Keratinocyte (primary cell): ENCODE measurements around the gene ATL2. TPM values are rescaled to one million over a fixed set of nuclear protein-coding genes. Genes with fewer than 3 reads are reported as not detected.

Experiments
- DNase-seq: peaks from one replicate; pipeline ENCODE4 v3.0.0-alpha.2; 2011; ENCODE audit warnings: low read depth, missing footprints, low spot score
- FAIRE-seq: peaks from 2 replicates; lab custom pipeline; 2011; peaks lifted over from hg19 to GRCh38; lab: Jason Lieb, UNC
- H2AFZ ChIP-seq: 2 replicates; pipeline ENCODE4 v1.6.0; 2012; ENCODE audit warnings: low read length, control low read depth, inconsistent platforms; ENCODE audit not compliant: control insufficient read depth
- H3K27ac ChIP-seq: 2 replicates; pipeline ENCODE4 v1.5.1; 2011; ENCODE audit warnings: low read length; ENCODE audit not compliant: control insufficient read depth, insufficient read depth
- H3K27me3 ChIP-seq: 3 replicates; pipeline ENCODE4 v1.6.0; 2011; ENCODE audit warnings: low read length; ENCODE audit not compliant: control insufficient read depth, insufficient read depth; ENCODE audit errors: extremely low read depth
- H3K36me3 ChIP-seq, 2 experiments: 2 replicates in 1 of 2; 3 replicates in 1 of 2; pipeline ENCODE4 v1.5.1; 2011; ENCODE audit warnings: low read length in 2 of 2, mild to moderate bottlenecking in 1 of 2; ENCODE audit not compliant: control insufficient read depth in 2 of 2, insufficient read depth in 2 of 2; ENCODE audit errors: extremely low read depth in 1 of 2
- H3K4me1 ChIP-seq: 3 replicates; pipeline ENCODE4 v1.5.1; 2011; ENCODE audit warnings: low read length; ENCODE audit not compliant: control insufficient read depth, insufficient read depth; ENCODE audit errors: extremely low read depth
- H3K4me2 ChIP-seq: 3 replicates; pipeline ENCODE4 v1.6.0; 2011; ENCODE audit warnings: low read depth, low read length; ENCODE audit not compliant: control insufficient read depth, insufficient read depth; ENCODE audit errors: extremely low read depth
- H3K4me3 ChIP-seq, 3 experiments: fragments of 200-600 bp in 1 of 3; sonication (generic) in 1 of 3; 2 replicates in 2 of 3; 3 replicates in 1 of 3; pipeline ENCODE4 v1.5.1; 2011 to 2016; ENCODE audit warnings: low read length in 3 of 3, mild to moderate bottlenecking in 3 of 3, control low read depth in 2 of 3, inconsistent platforms in 1 of 3, low read depth in 1 of 3, mixed read lengths in 1 of 3, mixed run types in 1 of 3, moderate library complexity in 1 of 3; ENCODE audit not compliant: control insufficient read depth in 2 of 3, insufficient read depth in 2 of 3; ENCODE audit errors: extremely low read depth in 1 of 3
- H3K79me2 ChIP-seq: 2 replicates; pipeline ENCODE4 v1.6.0; 2012; ENCODE audit warnings: low read length; ENCODE audit not compliant: control insufficient read depth, insufficient read depth
- H3K9ac ChIP-seq: 3 replicates; pipeline ENCODE4 v1.6.0; 2011; ENCODE audit warnings: low read length; ENCODE audit not compliant: control insufficient read depth, insufficient read depth; ENCODE audit errors: extremely low read depth
- H3K9me1 ChIP-seq: 3 replicates; pipeline ENCODE4 v1.6.0; 2011; ENCODE audit warnings: low read length; ENCODE audit not compliant: control insufficient read depth, insufficient read depth; ENCODE audit errors: extremely low read depth
- H3K9me3 ChIP-seq: 2 replicates; pipeline ENCODE4 v1.5.1; 2012; ENCODE audit warnings: low read depth, low read length; ENCODE audit not compliant: control insufficient read depth
- H4K20me1 ChIP-seq: 3 replicates; pipeline ENCODE4 v1.6.0; 2011; ENCODE audit warnings: low read length; ENCODE audit not compliant: control insufficient read depth, insufficient read depth; ENCODE audit errors: extremely low read depth
- EZH2 ChIP-seq: IDR thresholded peaks from one replicate; pipeline ENCODE4 v1.6.1; 2012; ENCODE audit warnings: inconsistent platforms, mild to moderate bottlenecking, low read length, moderate library complexity
- dilution Hi-C: fragments of 300-500 bp; cut with MboI; formaldehyde crosslinking; loops from one replicate; pipeline ENCODE4 v1.7.0; 2020; ENCODE audit warnings: low sequenced_read_pairs; ENCODE audit not compliant: extremely low pct_ligation_motif_present
- polyA plus RNA-seq, 5 experiments: library from polyadenylated mRNA; depleted of rRNA in 3 of 5; stranded (reverse) in 3 of 5; stranded (forward) in 1 of 5; unstranded in 1 of 5; fragments of >200 nt; gene quantifications; 1 replicate in 1 of 5; 2 replicates in 3 of 5; 3 replicates in 1 of 5; pipeline versions ENCODE4 v1.2.1 to v1.2.3, GENCODE V29; 2011 to 2012; ENCODE audit warnings: missing spikeins in 2 of 5, low read depth in 1 of 5, low replicate concordance in 1 of 5
- TF ChIP-seq, protein P1 (sequence below), 3 experiments: IDR thresholded peaks in 1 of 3; conservative IDR thresholded peaks in 1 of 3; optimal IDR thresholded peaks in 1 of 3; 2 replicates in 2 of 3; 3 replicates in 1 of 3; pipeline versions ENCODE3 to v1.5.1; 2011; ENCODE audit warnings: low read length in 3 of 3, mild to moderate bottlenecking in 3 of 3, moderate library complexity in 2 of 3, control low read depth in 1 of 3, inconsistent platforms in 1 of 3; ENCODE audit not compliant: insufficient read depth in 2 of 3; ENCODE audit errors: extremely low read depth in 1 of 3

Gene ATL2
- polyA plus RNA-seq, 1 donor (not counting 4 experiments of a cell fraction or from before 2014, with no cell fraction given), result 83.2 TPM

DNA sequence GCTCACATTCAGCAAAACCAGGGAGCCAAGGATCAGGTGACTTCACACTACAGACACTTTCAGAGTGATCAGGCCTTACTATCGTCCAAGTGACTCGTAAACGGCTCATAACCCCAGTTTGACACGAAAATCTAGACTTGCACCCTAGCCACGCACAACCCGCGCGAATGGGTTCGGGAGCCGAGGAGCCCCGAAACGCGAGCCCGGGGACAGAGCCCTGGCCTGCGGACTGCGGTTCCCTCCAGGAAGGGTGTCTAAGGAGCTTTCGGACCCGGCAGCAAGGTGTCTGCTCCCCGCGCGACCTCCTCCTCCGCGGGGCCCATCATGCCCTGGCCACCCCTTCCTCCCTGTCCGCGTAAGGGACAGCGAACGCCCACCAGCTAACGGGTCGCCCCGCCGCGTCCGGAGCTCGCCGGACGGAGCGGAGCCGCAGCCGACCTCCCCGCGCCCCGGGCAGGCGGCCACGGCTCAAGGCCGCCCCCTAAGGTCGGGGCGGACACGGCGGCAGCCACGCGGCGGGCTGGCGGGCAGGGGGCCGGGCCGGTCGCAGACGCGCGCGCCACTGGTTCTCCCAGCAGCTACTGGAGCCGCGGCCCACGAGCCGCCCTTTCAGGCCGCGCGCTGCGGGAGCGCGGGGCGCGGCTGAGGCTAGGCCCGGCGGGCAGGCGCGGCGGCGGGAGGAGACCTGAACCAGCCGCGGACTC is 575 bp downstream of the ATL2 start:
- Histone ChIP-seq H3K4me3 (peak overlapping the region; percentile 70 to 85 (median 83)), H4K20me1 (peaks cover 2% of the 10 kb centered on the region), H3K27ac (peak overlapping the region; percentile 92), H3K27me3 (no peaks in the 10 kb centered on the region), H3K4me2 (peak overlapping the region; percentile 91), H3K4me1 (peaks cover 19% of the 10 kb centered on the region), H2AFZ (peak overlapping the region; percentile 3), H3K9me3 (no peaks in the 10 kb centered on the region), H3K9me1 (no peaks in the 10 kb centered on the region), H3K36me3 (peaks cover 0 to 5% of the 10 kb centered on the region in 2 experiments), H3K9ac (peak overlapping the region; percentile 96), H3K79me2 (peaks cover 51% of the 10 kb centered on the region)
- FAIRE-seq, result no peak
- dilution Hi-C loops, result no loop called here
- no peak for DNase-seq
- no peak for TF ChIP-seq EZH2
- TF ChIP-seq, protein P1, sequence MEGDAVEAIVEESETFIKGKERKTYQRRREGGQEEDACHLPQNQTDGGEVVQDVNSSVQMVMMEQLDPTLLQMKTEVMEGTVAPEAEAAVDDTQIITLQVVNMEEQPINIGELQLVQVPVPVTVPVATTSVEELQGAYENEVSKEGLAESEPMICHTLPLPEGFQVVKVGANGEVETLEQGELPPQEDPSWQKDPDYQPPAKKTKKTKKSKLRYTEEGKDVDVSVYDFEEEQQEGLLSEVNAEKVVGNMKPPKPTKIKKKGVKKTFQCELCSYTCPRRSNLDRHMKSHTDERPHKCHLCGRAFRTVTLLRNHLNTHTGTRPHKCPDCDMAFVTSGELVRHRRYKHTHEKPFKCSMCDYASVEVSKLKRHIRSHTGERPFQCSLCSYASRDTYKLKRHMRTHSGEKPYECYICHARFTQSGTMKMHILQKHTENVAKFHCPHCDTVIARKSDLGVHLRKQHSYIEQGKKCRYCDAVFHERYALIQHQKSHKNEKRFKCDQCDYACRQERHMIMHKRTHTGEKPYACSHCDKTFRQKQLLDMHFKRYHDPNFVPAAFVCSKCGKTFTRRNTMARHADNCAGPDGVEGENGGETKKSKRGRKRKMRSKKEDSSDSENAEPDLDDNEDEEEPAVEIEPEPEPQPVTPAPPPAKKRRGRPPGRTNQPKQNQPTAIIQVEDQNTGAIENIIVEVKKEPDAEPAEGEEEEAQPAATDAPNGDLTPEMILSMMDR (optimal IDR thresholded peaks at IDR 0.05 in 1 of 3, IDR thresholded peaks at IDR 0.05 in 1 of 3, conservative IDR thresholded peaks at IDR 0.05 in 1 of 3; ENCODE audit: extremely low read depth in 1 of 3, insufficient read depth in 2 of 3, low read length in 3 of 3), result peak in 2 of 3 experiments; percentile 9 to 75

DNA sequence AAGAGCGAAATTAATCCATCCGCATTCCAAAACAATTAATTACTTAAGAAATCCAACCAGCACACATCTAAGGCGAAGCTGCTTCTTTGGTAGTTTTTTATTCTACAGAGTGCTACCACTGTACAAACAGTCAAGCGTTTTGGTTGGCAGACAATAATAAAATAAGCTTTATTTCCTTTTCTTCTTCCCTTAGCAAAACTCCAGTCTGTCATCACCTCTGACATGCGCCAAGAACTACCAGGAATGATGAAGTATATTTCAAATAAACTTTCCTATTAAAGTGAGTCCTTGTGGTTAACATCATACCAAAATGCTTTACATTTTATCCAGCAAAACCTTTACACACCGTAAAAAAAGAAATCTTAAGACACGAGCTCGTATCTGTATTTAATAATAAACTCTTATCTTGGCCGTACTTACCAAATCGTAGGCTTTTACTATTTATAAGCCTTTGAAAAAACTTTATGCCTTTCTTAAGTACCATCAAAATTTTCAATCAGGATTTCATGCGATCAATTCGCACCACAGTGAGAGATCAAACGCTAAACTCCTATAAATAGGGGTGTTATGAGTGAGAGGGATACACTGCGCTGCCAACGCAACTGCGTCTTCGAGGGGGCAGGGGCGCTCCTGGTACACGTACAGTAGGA is 1.3 kb downstream of the ATL2 start:
- H3K9me1 ChIP-seq, result no peaks in the 10 kb centered on the region
- dilution Hi-C loops, result no loop called here
- H3K27ac ChIP-seq, result peak overlapping the region; percentile 92
- DNase-seq (no peak), FAIRE-seq (peak; percentile 46)
- H3K4me3 ChIP-seq, result peak overlapping the region; percentile 70 to 85 (median 83)
- peak overlapping the region; percentile 91 for H3K4me2 ChIP-seq
- H4K20me1 ChIP-seq, result peaks cover 2% of the 10 kb centered on the region
- no peak for TF ChIP-seq EZH2
- TF ChIP-seq, protein P1 (optimal IDR thresholded peaks at IDR 0.05 in 1 of 3, IDR thresholded peaks at IDR 0.05 in 1 of 3, conservative IDR thresholded peaks at IDR 0.05 in 1 of 3; ENCODE audit: extremely low read depth in 1 of 3, insufficient read depth in 2 of 3, low read length in 3 of 3), result peak in 1 of 3 experiments; percentile 54
- no peaks in the 10 kb centered on the region for H3K27me3 ChIP-seq
- peak overlapping the region; percentile 96 for H3K9ac ChIP-seq
- H3K4me1 ChIP-seq, result peaks cover 15% of the 10 kb centered on the region
- H3K36me3 ChIP-seq, result peaks cover 0 to 5% of the 10 kb centered on the region in 2 experiments
- no peaks in the 10 kb centered on the region for H3K9me3 ChIP-seq
- no peak overlapping the region for H2AFZ ChIP-seq
- H3K79me2 ChIP-seq, result peaks cover 58% of the 10 kb centered on the region
